ENCODE measurements around the gene MLN.

GRCh38 chr6:33833599-33833998 is 29.8 kb upstream of the MLN start:
- no peak for TF ChIP-seq ELF1 (IDR thresholded peaks at IDR 0.05)
- no peak for TF ChIP-seq EP300 (IDR thresholded peaks at IDR 0.05; ENCODE audit: borderline replicate concordance in 1 of 2, low read depth in 1 of 2, low read length in 1 of 2)

All from SK-N-SH (cell line).